Natural killer cell (primary cell): ENCODE results near the gene SPRTN. TPM values are rescaled to one million over a fixed set of nuclear protein-coding genes. Genes with fewer than 3 reads are reported as not detected.

Experiments
- ATAC-seq, 3 donors: fragments of 150-1000 bp in 2 of 3; fragments of 200-7000 bp in 1 of 3; cut with Tn5 transposase; 1 replicate in 1 of 3; 2 replicates in 2 of 3; pipeline ENCODE4 v1.10.0; 2021; ENCODE audit warnings: mild to moderate bottlenecking in 2 of 3, moderate library complexity in 2 of 3
- DNase-seq, 2 donors: peaks; one replicate each; pipeline versions ENCODE4 v3.0.0 to v3.0.0-alpha.2; 2013 to 2021; ENCODE audit warnings: mixed read lengths in 1 of 2
- H3K27ac ChIP-seq: one replicate; pipeline ENCODE4 v1.5.1; 2013; ENCODE audit warnings: mild to moderate bottlenecking, low read length
- H3K27me3 ChIP-seq: one replicate; pipeline ENCODE4 v1.6.1; 2013; ENCODE audit warnings: low read length; ENCODE audit not compliant: control insufficient read depth, insufficient read depth
- H3K36me3 ChIP-seq: one replicate; pipeline ENCODE4 v1.6.1; 2013; ENCODE audit warnings: low read length; ENCODE audit not compliant: control insufficient read depth, insufficient read depth
- H3K4me1 ChIP-seq: one replicate; pipeline ENCODE4 v1.6.1; 2013; ENCODE audit warnings: low read length; ENCODE audit not compliant: control insufficient read depth, insufficient read depth
- H3K4me3 ChIP-seq: one replicate; pipeline ENCODE4 v1.5.1; 2013; ENCODE audit warnings: low read length
- H3K9me3 ChIP-seq: one replicate; pipeline ENCODE4 v1.6.1; 2013; ENCODE audit warnings: low read length; ENCODE audit not compliant: control insufficient read depth, insufficient read depth
- H3K27ac Mint-ChIP-seq, 2 donors: one replicate each; pipeline ENCODE4 v1.8.0; 2022; ENCODE audit warnings: mild to moderate bottlenecking in 2 of 2, mixed read lengths in 2 of 2, moderate library complexity in 1 of 2
- H3K27me3 Mint-ChIP-seq, 2 donors: one replicate each; pipeline ENCODE4 v1.8.0; 2022; ENCODE audit warnings: low read depth in 2 of 2, mixed read lengths in 2 of 2
- H3K36me3 Mint-ChIP-seq: one replicate; pipeline ENCODE4 v1.8.0; 2022; ENCODE audit warnings: mixed read lengths
- H3K4me1 Mint-ChIP-seq, 2 donors: one replicate each; pipeline ENCODE4 v1.8.0; 2022; ENCODE audit warnings: mixed read lengths in 2 of 2
- H3K4me3 Mint-ChIP-seq: one replicate; pipeline ENCODE4 v1.8.0; 2022; ENCODE audit warnings: mild to moderate bottlenecking, moderate library complexity, mixed read lengths
- H3K9me3 Mint-ChIP-seq, 2 donors: one replicate each; pipeline ENCODE4 v1.8.0; 2022; ENCODE audit warnings: mixed read lengths in 2 of 2
- CTCF ChIP-seq: fragments of 200-600 bp; IDR thresholded peaks from one replicate; pipeline ENCODE4 v1.8.0; 2022; ENCODE audit warnings: antibody characterized with exemption
- WGBS: methylation state at CpG from one replicate; pipeline ENCODE4 v1.1.7; 2013; ENCODE audit warnings: missing lambda C conversion rate; ENCODE audit not compliant: insufficient coverage; 5-methylcytosine and 5-hydroxymethylcytosine counted together
- intact Hi-C: fragments of 100-400 bp; cut with micrococcal nuclease; formaldehyde crosslinking; loops from one replicate; pipeline ENCODE4 v1.14.2; 2022
- total RNA-seq, 4 donors: library from RNA; stranded (reverse); fragments of 120-200 nt in 1 of 4; gene quantifications; one replicate each; pipeline versions ENCODE4 v1.2.3 to v1.2.4, GENCODE V29; 2013 to 2022

SPRTN gene
- total RNA-seq, 3 donors from 2014 or later (not counting 1 experiment from before 2014, with no cell fraction given) = 31.1 to 42.6 (median 36.6) TPM

GRCh38 chr1:231353086-231353485 is 15.0 kb downstream of the SPRTN start:
- Histone ChIP-seq H3K9me3 (no peaks in the 10 kb centered on the region), H3K36me3 (peaks cover 54% of the 10 kb centered on the region), H3K27ac (no peak overlapping the region), H3K4me3 (no peak overlapping the region), H3K4me1 (no peaks in the 10 kb centered on the region), H3K27me3 (no peaks in the 10 kb centered on the region)
- Mint-ChIP-seq H3K9me3 (no peaks in the 10 kb centered on the region), H3K27ac (no peak overlapping the region), H3K4me3 (no peak overlapping the region), H3K36me3 (peaks cover 14% of the 10 kb centered on the region), H3K27me3 (no peaks in the 10 kb centered on the region), H3K4me1 (peaks cover 6 to 7% of the 10 kb centered on the region in 2 donors)
- intact Hi-C loops = no loop called here
- ATAC-seq (no peak), DNase-seq (no peak)
- TF ChIP-seq CTCF = no peak
- WGBS = 94% methylated on average over 2 of the region's 2 CpGs

- Mint-ChIP-seq H3K36me3 (peaks cover 14% of the 10 kb centered on the region), H3K9me3 (no peaks in the 10 kb centered on the region), H3K27ac (no peak overlapping the region), H3K4me1 (peaks cover 6 to 10% of the 10 kb centered on the region in 2 donors), H3K27me3 (no peaks in the 10 kb centered on the region), H3K4me3 (no peak overlapping the region)
- TF ChIP-seq CTCF = no peak
- Histone ChIP-seq H3K27me3 (no peaks in the 10 kb centered on the region), H3K4me3 (no peak overlapping the region), H3K9me3 (no peaks in the 10 kb centered on the region), H3K36me3 (peaks cover 41% of the 10 kb centered on the region), H3K4me1 (no peaks in the 10 kb centered on the region), H3K27ac (no peak overlapping the region)
- intact Hi-C loops = loop anchor here (5.0 kb wide), 1 partner anchor 198 kb away; no protein-coding TSS in a partner anchor
- WGBS = 100% methylated on average over 1 of the region's 5 CpGs
- ATAC-seq = no peak
- DNase-seq = no peak
Observed at GRCh38 chr1:231354330-231355020, 16.4 kb downstream of the SPRTN start.

GRCh38 chr1:231355171-231355570 is 17.1 kb downstream of the SPRTN start:
- 89% methylated on average over 3 of the region's 3 CpGs for WGBS
- H3K9me3 ChIP-seq = no peaks in the 10 kb centered on the region
- peaks cover 6 to 13% of the 10 kb centered on the region in 2 donors for H3K4me1 Mint-ChIP-seq
- intact Hi-C loops = loop anchor here (5.0 kb wide), 1 partner anchor 197 kb away; no protein-coding TSS in a partner anchor
- no peak for TF ChIP-seq CTCF
- no peak overlapping the region for H3K4me3 Mint-ChIP-seq
- no peak for DNase-seq
- no peaks in the 10 kb centered on the region for H3K9me3 Mint-ChIP-seq
- peaks cover 34% of the 10 kb centered on the region for H3K36me3 ChIP-seq
- H3K27me3 ChIP-seq = no peaks in the 10 kb centered on the region
- H3K36me3 Mint-ChIP-seq = peaks cover 14% of the 10 kb centered on the region
- no peak overlapping the region for H3K27ac ChIP-seq
- ATAC-seq = no peak
- H3K4me1 ChIP-seq = no peaks in the 10 kb centered on the region
- H3K27ac Mint-ChIP-seq = no peak overlapping the region
- H3K27me3 Mint-ChIP-seq = no peaks in the 10 kb centered on the region
- no peak overlapping the region for H3K4me3 ChIP-seq
